OCI-LY3 (cell line): ENCODE data around the gene AIG1.
A peak's percentile ranks its signal among the peaks of the same experiment; 100 is the strongest.

Experiments
- H2AFZ ChIP-seq: fragments of 200-600, 300-600 bp; shearing (Covaris generic); 2 replicates; pipeline ENCODE4 v1.6.0; 2014; ENCODE audit warnings: antibody characterized with exemption, low read depth, low read length
- H3K27ac ChIP-seq: fragments of 200-600, 300-600 bp; sonication (generic); 2 replicates; pipeline ENCODE4 v1.5.1; 2014; ENCODE audit warnings: mild to moderate bottlenecking, low read length, moderate library complexity, mixed read lengths
- H3K27me3 ChIP-seq: fragments of 200-600, 300-600 bp; sonication (generic); 2 replicates; pipeline ENCODE4 v1.6.1; 2014; ENCODE audit warnings: low read depth, low read length, mixed read lengths
- H3K36me3 ChIP-seq: fragments of 200-600, 300-600 bp; sonication (generic); replicated peaks from 2 replicates; pipeline ENCODE3; 2014; ENCODE audit warnings: low read depth, low read length, mixed read lengths
- H3K4me1 ChIP-seq: fragments of 300-600, 200-600 bp; sonication (generic); 2 replicates; pipeline ENCODE4 v1.6.1; 2014; ENCODE audit warnings: low read length, mixed read lengths
- H3K4me2 ChIP-seq: fragments of 200-600, 300-600 bp; sonication (generic); 2 replicates; pipeline ENCODE4 v1.6.1; 2014; ENCODE audit warnings: low read length, mixed read lengths
- H3K4me3 ChIP-seq: fragments of 300-600, 200-600 bp; sonication (generic); 2 replicates; pipeline ENCODE4 v1.5.1; 2014; ENCODE audit warnings: antibody characterized with exemption, mild to moderate bottlenecking, low read length, moderate library complexity
- H3K79me2 ChIP-seq: fragments of 300-600, 200-600 bp; shearing (Covaris generic); 2 replicates; pipeline ENCODE4 v1.6.1; 2014; ENCODE audit warnings: mild to moderate bottlenecking, low read length, mixed read lengths
- H3K9ac ChIP-seq: fragments of 300-600, 200-600 bp; shearing (Covaris generic); 2 replicates; pipeline ENCODE4 v1.6.0; 2014; ENCODE audit warnings: mild to moderate bottlenecking, low read length, moderate library complexity
- H3K9me3 ChIP-seq: fragments of 200-600, 300-600 bp; shearing (Covaris generic); 2 replicates; pipeline ENCODE4 v1.6.1; 2014; ENCODE audit warnings: low read length, mixed read lengths; ENCODE audit not compliant: insufficient read depth
- H4K20me1 ChIP-seq: fragments of 200-600, 300-600 bp; sonication (generic); 2 replicates; pipeline ENCODE4 v1.6.1; 2016; ENCODE audit warnings: low read length, mixed read lengths; ENCODE audit not compliant: insufficient read depth
- CTCF ChIP-seq: fragments of 200-600, 300-600 bp; sonication (generic); IDR thresholded peaks from 2 replicates; pipeline ENCODE4 v1.5.1; 2014; ENCODE audit warnings: antibody characterized with exemption, low read length, low read depth
- EZH2phosphoT487 ChIP-seq: fragments of 200-600 bp; shearing (Covaris generic); IDR thresholded peaks from 2 replicates; pipeline ENCODE4 v1.6.1; 2018; ENCODE audit warnings: antibody characterized with exemption, mixed run types, low read depth

AIG1 gene

GRCh38 chr6:143225929-143226328 is 165.2 kb downstream of the AIG1 start:
- TF ChIP-seq CTCF, result no peak
- TF ChIP-seq EZH2phosphoT487, result no peak
- H3K27ac ChIP-seq, result no peak overlapping the region
- H3K9ac ChIP-seq, result no peak overlapping the region
- H3K9me3 ChIP-seq, result no peaks in the 10 kb centered on the region
- H3K4me1 ChIP-seq, result no peaks in the 10 kb centered on the region
- no peak overlapping the region for H3K4me3 ChIP-seq
- no peak overlapping the region for H2AFZ ChIP-seq
- no peaks in the 10 kb centered on the region for H3K27me3 ChIP-seq
- no peaks in the 10 kb centered on the region for H4K20me1 ChIP-seq
- no peak overlapping the region for H3K4me2 ChIP-seq
- no peaks in the 10 kb centered on the region for H3K36me3 ChIP-seq
- no peaks in the 10 kb centered on the region for H3K79me2 ChIP-seq

- no peaks in the 10 kb centered on the region for H3K9me3 ChIP-seq
- H3K27ac ChIP-seq, result no peak overlapping the region
- TF ChIP-seq EZH2phosphoT487 (no peak), CTCF (no peak)
- H3K9ac ChIP-seq, result no peak overlapping the region
- H3K79me2 ChIP-seq, result no peaks in the 10 kb centered on the region
- H4K20me1 ChIP-seq, result no peaks in the 10 kb centered on the region
- H2AFZ ChIP-seq, result no peak overlapping the region
- no peak overlapping the region for H3K4me3 ChIP-seq
- no peaks in the 10 kb centered on the region for H3K27me3 ChIP-seq
- H3K4me2 ChIP-seq, result no peak overlapping the region
- H3K36me3 ChIP-seq, result no peaks in the 10 kb centered on the region
- H3K4me1 ChIP-seq, result no peaks in the 10 kb centered on the region
Measured at GRCh38 chr6:143227675-143228074, 167.0 kb downstream of the AIG1 start.

GRCh38 chr6:143229400-143229799 is 168.7 kb downstream of the AIG1 start:
- H3K36me3 ChIP-seq, result no peaks in the 10 kb centered on the region
- H2AFZ ChIP-seq, result no peak overlapping the region
- H3K4me2 ChIP-seq, result no peak overlapping the region
- no peaks in the 10 kb centered on the region for H4K20me1 ChIP-seq
- no peak overlapping the region for H3K4me3 ChIP-seq
- H3K27ac ChIP-seq, result no peak overlapping the region
- no peaks in the 10 kb centered on the region for H3K9me3 ChIP-seq
- H3K4me1 ChIP-seq, result peaks cover 4% of the 10 kb centered on the region; the same call in 1 of the 2 replicates
- H3K27me3 ChIP-seq, result no peaks in the 10 kb centered on the region
- TF ChIP-seq CTCF (no peak), EZH2phosphoT487 (no peak)
- no peak overlapping the region for H3K9ac ChIP-seq
- H3K79me2 ChIP-seq, result no peaks in the 10 kb centered on the region

GRCh38 chr6:143232849-143233248 is 172.2 kb downstream of the AIG1 start:
- peaks cover 4% of the 10 kb centered on the region; the same call in 1 of the 2 replicates for H3K4me1 ChIP-seq
- no peaks in the 10 kb centered on the region for H3K27me3 ChIP-seq
- H3K27ac ChIP-seq, result no peak overlapping the region
- no peaks in the 10 kb centered on the region for H4K20me1 ChIP-seq
- H3K4me3 ChIP-seq, result peak overlapping the region; percentile 62
- H3K36me3 ChIP-seq, result no peaks in the 10 kb centered on the region
- no peaks in the 10 kb centered on the region for H3K79me2 ChIP-seq
- TF ChIP-seq EZH2phosphoT487 (no peak), CTCF (peak; percentile 78)
- peak overlapping the region; percentile 87 for H2AFZ ChIP-seq
- peak overlapping the region; percentile 78 for H3K4me2 ChIP-seq
- no peaks in the 10 kb centered on the region for H3K9me3 ChIP-seq
- peak overlapping the region; percentile 30; the same call in 1 of the 2 replicates for H3K9ac ChIP-seq
